PC-3 (cell line): ENCODE data around the gene ARHGAP22.

Source experiments
- CTCF ChIP-seq: fragments of 300-600 bp; sonication (generic); conservative IDR thresholded peaks from 2 replicates; pipeline ENCODE4 v1.5.1; 2017; ENCODE audit warnings: antibody characterized with exemption, low read depth, mild to moderate bottlenecking, low read length
- EZH2 ChIP-seq: fragments of 300-600 bp; sonication (generic); IDR thresholded peaks from one replicate; pipeline ENCODE4 v1.6.1; 2017; ENCODE audit warnings: antibody characterized with exemption, mild to moderate bottlenecking, low read length; ENCODE audit not compliant: unreplicated experiment

GRCh38 chr10:48602401-48603135 lies 2.3 kb downstream of the ARHGAP22 start:
- TF ChIP-seq CTCF (no peak), EZH2 (no peak)
